Vagina (tissue), 2 donors: ENCODE results near the gene SHFL. TPM values are rescaled to one million over a fixed set of nuclear protein-coding genes. Genes with fewer than 3 reads are reported as not detected.

Source experiments
- DNase-seq, 2 donors: peaks; one replicate each; pipeline ENCODE4 v3.0.0-alpha.2; 2017; ENCODE audit errors: extremely low spot score in 2 of 2
- H3K27ac ChIP-seq: fragments of 200-600 bp; sonication (generic); one replicate; pipeline ENCODE4 v1.5.1; 2019
- H3K27me3 ChIP-seq: fragments of 200-600 bp; sonication (generic); one replicate; pipeline ENCODE4 v1.5.1; 2019
- H3K36me3 ChIP-seq, 2 donors: fragments of 200-600 bp; sonication (generic); one replicate each; pipeline ENCODE4 v1.5.1; 2017 to 2019
- H3K4me1 ChIP-seq: fragments of 200-600 bp; sonication (generic); one replicate; pipeline ENCODE4 v1.5.1; 2019
- H3K4me3 ChIP-seq, 2 donors: fragments of 200-600 bp; sonication (generic); 1 replicate in 1 of 2; 2 replicates in 1 of 2; pipeline ENCODE4 v1.5.1; 2016 to 2019
- H3K9me3 ChIP-seq: fragments of 200-600 bp; sonication (generic); one replicate; pipeline ENCODE4 v1.5.1; 2019
- CTCF ChIP-seq, 3 experiments: fragments of 450-650 bp in 2 of 3; fragments of 200-600 bp in 1 of 3; sonication (generic) in 1 of 3; IDR thresholded peaks; one replicate each; pipeline ENCODE4 v1.5.1; 2017 to 2019; ENCODE audit warnings: antibody characterized with exemption in 3 of 3, mild to moderate bottlenecking in 2 of 3, moderate library complexity in 2 of 3
- POLR2A ChIP-seq, 2 donors: fragments of 450-650 bp; IDR thresholded peaks; one replicate each; pipeline ENCODE4 v1.6.1; 2017; ENCODE audit warnings: antibody characterized with exemption in 2 of 2, mild to moderate bottlenecking in 2 of 2, moderate library complexity in 2 of 2
- POLR2AphosphoS5 ChIP-seq, 2 donors: sonication (generic); formaldehyde crosslinking; IDR thresholded peaks; one replicate each; pipeline ENCODE4 v1.9.0; 2017; ENCODE audit warnings: antibody characterized with exemption in 2 of 2, mild to moderate bottlenecking in 2 of 2, low read depth in 1 of 2; ENCODE audit not compliant: insufficient read depth in 1 of 2
- intact Hi-C: fragments of 100-400 bp; cut with DNase I; formaldehyde crosslinking; loops from one replicate; pipeline ENCODE4 v1.15.1; 2023
- total RNA-seq: library from RNA; depleted of rRNA; stranded (reverse); fragments of >200 nt; gene quantifications from one replicate; pipeline ENCODE4 v1.2.3, GENCODE V29; 2016

The SHFL gene
- total RNA-seq, 1 donor from 2014 or later, result 46.9 TPM

DNA sequence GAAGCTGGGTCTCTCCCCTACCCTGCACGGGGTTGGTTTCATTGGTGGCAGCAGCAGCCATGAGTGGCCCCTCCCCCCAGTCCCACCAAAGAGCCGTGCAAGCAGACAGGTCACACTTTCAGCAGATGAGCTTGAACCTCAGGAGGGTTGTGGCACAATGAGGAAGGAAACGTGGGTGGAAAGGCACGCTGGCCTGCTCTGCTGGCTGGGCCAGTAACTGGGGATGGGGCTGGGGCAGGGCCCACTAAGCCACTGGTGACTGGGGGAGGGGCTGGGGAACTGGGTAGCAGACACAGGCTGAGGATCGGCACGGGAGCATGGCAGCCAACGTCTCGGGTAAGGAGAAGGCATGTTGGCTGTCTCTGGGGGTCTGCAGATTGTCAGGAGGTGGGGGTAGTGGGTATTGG lies 25.3 kb downstream of the SHFL start, which contains the start of gene P2RY11:
P2RY11 (plus strand) TSS at position 289 of the 407 bp plus-strand sequence; CDS start at position 318, 29 bp downstream.
- Histone ChIP-seq H3K27ac (no peak within 1 kb of the TSS), H3K4me1 (peaks cover 26% of the 10 kb centered on the region), H3K36me3 (peaks cover 0 to 64% of the 10 kb centered on the region in 2 donors), H3K4me3 (no peak within 1 kb of the TSS), H3K9me3 (no peaks in the 10 kb centered on the region), H3K27me3 (no peaks in the 10 kb centered on the region)
- peak in 1 of 2 donors; percentile 91 for DNase-seq
- intact Hi-C loops, result no loop called here
- TF ChIP-seq CTCF (IDR thresholded peaks at IDR 0.05) (no peak), POLR2A (IDR thresholded peaks at IDR 0.05) (no peak), POLR2AphosphoS5 (IDR thresholded peaks at IDR 0.05; ENCODE audit: insufficient read depth in 1 of 2, low read depth in 1 of 2) (no peak)

GRCh38 chr19:10112037-10112761 lies 26.1 kb downstream of the SHFL start:
- peak; percentile 79 to 87 for DNase-seq
- intact Hi-C loops, result no loop called here
- no peak for TF ChIP-seq POLR2A (IDR thresholded peaks at IDR 0.05)
- peak in 1 of 2 donors; percentile 20 for TF ChIP-seq POLR2AphosphoS5 (IDR thresholded peaks at IDR 0.05; ENCODE audit: insufficient read depth in 1 of 2, low read depth in 1 of 2)
- no peak for TF ChIP-seq CTCF (IDR thresholded peaks at IDR 0.05)
- H3K27me3 ChIP-seq, result no peaks in the 10 kb centered on the region
- no peak overlapping the region for H3K4me3 ChIP-seq
- no peak overlapping the region for H3K27ac ChIP-seq
- H3K9me3 ChIP-seq, result no peaks in the 10 kb centered on the region
- H3K4me1 ChIP-seq, result peaks cover 18% of the 10 kb centered on the region
- H3K36me3 ChIP-seq, result peaks cover 0 to 72% of the 10 kb centered on the region in 2 donors

GRCh38 chr19:10112895-10113591 lies 26.9 kb downstream of the SHFL start:
- H3K27ac ChIP-seq, result no peak overlapping the region
- H3K9me3 ChIP-seq, result no peaks in the 10 kb centered on the region
- H3K4me3 ChIP-seq, result no peak overlapping the region
- H3K4me1 ChIP-seq, result peaks cover 11% of the 10 kb centered on the region
- peaks cover 0 to 72% of the 10 kb centered on the region in 2 donors for H3K36me3 ChIP-seq
- TF ChIP-seq CTCF (IDR thresholded peaks at IDR 0.05) (peak in 2 of 3 experiments; percentile 24 to 36), POLR2A (IDR thresholded peaks at IDR 0.05) (no peak)
- DNase-seq, result peak; percentile 84 to 95
- H3K27me3 ChIP-seq, result no peaks in the 10 kb centered on the region
- intact Hi-C loops, result no loop called here

- intact Hi-C loops, result no loop called here
- Histone ChIP-seq H3K36me3 (peaks cover 0 to 67% of the 10 kb centered on the region in 2 donors), H3K27me3 (no peaks in the 10 kb centered on the region), H3K4me1 (peaks cover 16% of the 10 kb centered on the region), H3K9me3 (no peaks in the 10 kb centered on the region), H3K4me3 (no peak overlapping the region), H3K27ac (no peak overlapping the region)
- DNase-seq, result no peak
- no peak for TF ChIP-seq POLR2AphosphoS5 (IDR thresholded peaks at IDR 0.05; ENCODE audit: insufficient read depth in 1 of 2, low read depth in 1 of 2)
- no peak for TF ChIP-seq POLR2A (IDR thresholded peaks at IDR 0.05)
- TF ChIP-seq CTCF (IDR thresholded peaks at IDR 0.05), result no peak
Measured at GRCh38 chr19:10113592-10113963, 27.5 kb downstream of the SHFL start.
